WTC11 (cell line): Measurements from ENCODE around the gene ZNF773. TPM values are rescaled to one million over a fixed set of nuclear protein-coding genes. Genes with fewer than 3 reads are reported as not detected.

Experiments
- ATAC-seq: fragments of 200-7000 bp; cut with Tn5 transposase; 2 replicates; pipeline ENCODE4 v1.10.0; 2021; ENCODE audit warnings: mild to moderate bottlenecking, moderate library complexity
- CTCF ChIA-PET: fragments of 300-600 bp; sonication (Branson Sonifier 250); formaldehyde crosslinking; loops from one replicate; lab custom pipeline; 2021; ENCODE audit warnings: antibody characterized with exemption; lab: Charles Lee
- POLR2A ChIA-PET: fragments of 350-600 bp; sonication (Branson Sonifier 250); formaldehyde crosslinking; loops from one replicate; lab custom pipeline; 2021; ENCODE audit warnings: antibody characterized with exemption; lab: Charles Lee
- DNase-seq: peaks from one replicate; pipeline ENCODE4 v3.0.0; 2021; ENCODE audit warnings: low spot score
- H3K27ac Mint-ChIP-seq: 2 replicates; pipeline ENCODE4 v1.8.0; 2021; ENCODE audit warnings: mixed read lengths
- H3K27me3 Mint-ChIP-seq: 2 replicates; pipeline ENCODE4 v1.8.0; 2021; ENCODE audit warnings: low read depth, mild to moderate bottlenecking, moderate library complexity, mixed read lengths
- H3K36me3 Mint-ChIP-seq: 2 replicates; pipeline ENCODE4 v1.8.0; 2021; ENCODE audit warnings: mixed read lengths
- H3K4me1 Mint-ChIP-seq: 2 replicates; pipeline ENCODE4 v1.8.0; 2022; ENCODE audit warnings: mixed read lengths
- H3K4me3 Mint-ChIP-seq: 2 replicates; pipeline ENCODE4 v1.8.0; 2021; ENCODE audit warnings: mild to moderate bottlenecking, moderate library complexity, mixed read lengths
- H3K9me3 Mint-ChIP-seq: 2 replicates; pipeline ENCODE4 v1.8.0; 2021; ENCODE audit warnings: mixed read lengths
- AR ChIP-seq: fragments of 250-450 bp; sonication (Bioruptor Pico); IDR thresholded peaks from 2 replicates; pipeline ENCODE4 v1.9.0; 2021; ENCODE audit warnings: mild to moderate bottlenecking
- ATF3 ChIP-seq: sonication (generic); formaldehyde crosslinking; conservative IDR thresholded peaks from 2 replicates; pipeline ENCODE4 v1.8.1; 2022; ENCODE audit warnings: mild to moderate bottlenecking, missing genetic modification reagents
- CTCF ChIP-seq: fragments of 200-600 bp; IDR thresholded peaks from 2 replicates; pipeline ENCODE4 v1.8.0; 2022; ENCODE audit warnings: antibody characterized with exemption
- FOXP1 ChIP-seq: sonication (generic); formaldehyde crosslinking; IDR thresholded peaks from 2 replicates; pipeline ENCODE4 v1.8.0; 2022; ENCODE audit warnings: missing genetic modification reagents, mild to moderate bottlenecking, moderate library complexity, borderline replicate concordance
- GABPB1 ChIP-seq: sonication (generic); formaldehyde crosslinking; IDR thresholded peaks from 2 replicates; pipeline ENCODE4 v1.8.1; 2023; ENCODE audit warnings: mild to moderate bottlenecking, missing genetic modification reagents
- JUN ChIP-seq: sonication (generic); formaldehyde crosslinking; IDR thresholded peaks from 2 replicates; pipeline ENCODE4 v1.8.0; 2023; ENCODE audit warnings: mild to moderate bottlenecking, missing genetic modification reagents
- MLX ChIP-seq: sonication (generic); formaldehyde crosslinking; IDR thresholded peaks from 2 replicates; pipeline ENCODE4 v1.8.1; 2023; ENCODE audit warnings: mild to moderate bottlenecking, missing genetic modification reagents, moderate library complexity
- MYBL2 ChIP-seq: sonication (generic); formaldehyde crosslinking; IDR thresholded peaks from 2 replicates; pipeline ENCODE4 v1.8.1; 2023; ENCODE audit warnings: mild to moderate bottlenecking, moderate library complexity, missing genetic modification reagents
- RELA ChIP-seq: sonication (generic); formaldehyde crosslinking; IDR thresholded peaks from 2 replicates; pipeline ENCODE4 v1.8.1; 2022; ENCODE audit warnings: missing genetic modification reagents, mild to moderate bottlenecking, borderline replicate concordance
- STAT6 ChIP-seq: sonication (generic); formaldehyde crosslinking; conservative IDR thresholded peaks from 2 replicates; pipeline ENCODE4 v1.8.1; 2023; ENCODE audit warnings: mild to moderate bottlenecking, low read depth, missing genetic modification reagents, moderate library complexity
- TEAD1 ChIP-seq: sonication (generic); formaldehyde crosslinking; IDR thresholded peaks from 2 replicates; pipeline ENCODE4 v1.8.0; 2022; ENCODE audit warnings: mild to moderate bottlenecking, missing genetic modification reagents
- USF2 ChIP-seq: sonication (generic); formaldehyde crosslinking; IDR thresholded peaks from 2 replicates; pipeline ENCODE4 v1.8.1; 2023; ENCODE audit warnings: mild to moderate bottlenecking, missing genetic modification reagents, moderate library complexity
- ZNF138 ChIP-seq: sonication (generic); formaldehyde crosslinking; conservative IDR thresholded peaks from 2 replicates; pipeline ENCODE4 v1.8.1; 2022; ENCODE audit warnings: mild to moderate bottlenecking, moderate library complexity, missing genetic modification reagents
- ZNF263 ChIP-seq: sonication (generic); formaldehyde crosslinking; IDR thresholded peaks from 2 replicates; pipeline ENCODE4 v1.8.1; 2022; ENCODE audit warnings: low read depth, mild to moderate bottlenecking, moderate library complexity, missing genetic modification reagents
- ZNF281 ChIP-seq: sonication (generic); formaldehyde crosslinking; IDR thresholded peaks from 2 replicates; pipeline ENCODE4 v1.8.0; 2023; ENCODE audit warnings: mild to moderate bottlenecking, missing genetic modification reagents
- ZNF423 ChIP-seq: fragments of 250-450 bp; sonication (Bioruptor Pico); IDR thresholded peaks from 2 replicates; pipeline ENCODE4 v2.1.2; 2022; ENCODE audit warnings: mild to moderate bottlenecking, moderate library complexity
- ZNF425 ChIP-seq: fragments of 250-450 bp; sonication (Bioruptor Pico); conservative IDR thresholded peaks from 2 replicates; pipeline ENCODE4 v1.9.0; 2021; ENCODE audit warnings: mild to moderate bottlenecking
- ZSCAN18 ChIP-seq: fragments of 250-450 bp; sonication (Bioruptor Pico); IDR thresholded peaks from 2 replicates; pipeline ENCODE4 v2.1.2; 2022; ENCODE audit warnings: mild to moderate bottlenecking, moderate library complexity
- total RNA-seq: library from RNA; stranded (reverse); gene quantifications from 3 replicates; pipeline ENCODE4 v1.2.3, GENCODE V29; 2021

Gene ZNF773
- total RNA-seq, 1 experiment from 2014 or later, result 8.6 TPM

- no peak for TF ChIP-seq STAT6 (CRISPR knock-in tag)
Measured at GRCh38 chr19:57546513-57546912, 46.8 kb downstream of the ZNF773 start (continued).

GRCh38 chr19:57552432-57552831 is 52.7 kb downstream of the ZNF773 start:
- H3K27ac Mint-ChIP-seq, result no peak overlapping the region
- H3K4me3 Mint-ChIP-seq, result no peak overlapping the region
- ATAC-seq (peak; percentile 65), DNase-seq (peak; percentile 12)
- CTCF ChIA-PET, result interaction anchor here (0.8 to 1.3 kb wide), 2 partner anchors 25 to 80 kb away, joined by 3 read pairs; partner anchors contain the start of genes ZNF211 and ZNF549
- POLR2A ChIA-PET, result no interaction called here
- no peaks in the 10 kb centered on the region for H3K27me3 Mint-ChIP-seq
- H3K9me3 Mint-ChIP-seq, result peaks cover 15% of the 10 kb centered on the region
- H3K36me3 Mint-ChIP-seq, result peaks cover 83% of the 10 kb centered on the region
- no peaks in the 10 kb centered on the region for H3K4me1 Mint-ChIP-seq
- TF ChIP-seq CTCF (no peak), JUN (no peak), TEAD1 (CRISPR knock-in tag) (no peak), MYBL2 (CRISPR knock-in tag) (no peak), ZNF138 (no peak), FOXP1 (CRISPR knock-in tag) (no peak), GABPB1 (no peak), USF2 (CRISPR knock-in tag) (no peak), AR (CRISPR knock-in tag) (no peak), ZNF423 (CRISPR knock-in tag) (no peak), ZNF281 (CRISPR knock-in tag) (no peak), RELA (no peak), MLX (CRISPR knock-in tag) (no peak), ATF3 (no peak), ZSCAN18 (CRISPR knock-in tag) (no peak), ZNF425 (no peak), ZNF263 (CRISPR knock-in tag) (no peak)
